ENCODE measurements around the gene NXT2.

The NXT2 gene

DNA sequence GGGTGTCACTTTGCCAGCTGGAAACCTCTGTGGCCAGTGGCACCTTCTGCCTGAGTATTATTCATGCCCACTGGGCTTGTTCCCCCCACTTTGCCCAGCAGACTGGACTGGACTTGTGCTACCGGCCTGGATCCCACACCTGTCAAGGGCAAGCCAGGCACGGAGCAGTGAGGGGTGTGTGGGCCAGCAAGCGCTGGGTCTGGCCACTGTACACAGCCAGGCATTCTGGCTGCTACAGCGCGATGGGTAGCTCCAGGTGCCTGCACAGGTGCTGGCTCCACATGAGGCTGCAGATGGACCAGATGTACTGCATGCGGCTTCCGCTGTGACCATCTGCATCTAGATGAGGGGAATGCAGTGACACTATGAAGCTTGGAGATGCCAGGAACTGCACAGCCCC lies 48.8 kb downstream of the NXT2 start:
- DNase-seq (ENCODE audit: low read depth) = no peak
- H3K4me3 ChIP-seq (ENCODE audit: low read depth, low read length) = no peak overlapping the region
- no peak for TF ChIP-seq POLR2A (IDR thresholded peaks at IDR 0.05; ENCODE audit: extremely low read depth, insufficient read length)
- TF ChIP-seq MYC (IDR thresholded peaks at IDR 0.05; ENCODE audit: low read depth, low read length) = no peak
- TF ChIP-seq, protein P1, sequence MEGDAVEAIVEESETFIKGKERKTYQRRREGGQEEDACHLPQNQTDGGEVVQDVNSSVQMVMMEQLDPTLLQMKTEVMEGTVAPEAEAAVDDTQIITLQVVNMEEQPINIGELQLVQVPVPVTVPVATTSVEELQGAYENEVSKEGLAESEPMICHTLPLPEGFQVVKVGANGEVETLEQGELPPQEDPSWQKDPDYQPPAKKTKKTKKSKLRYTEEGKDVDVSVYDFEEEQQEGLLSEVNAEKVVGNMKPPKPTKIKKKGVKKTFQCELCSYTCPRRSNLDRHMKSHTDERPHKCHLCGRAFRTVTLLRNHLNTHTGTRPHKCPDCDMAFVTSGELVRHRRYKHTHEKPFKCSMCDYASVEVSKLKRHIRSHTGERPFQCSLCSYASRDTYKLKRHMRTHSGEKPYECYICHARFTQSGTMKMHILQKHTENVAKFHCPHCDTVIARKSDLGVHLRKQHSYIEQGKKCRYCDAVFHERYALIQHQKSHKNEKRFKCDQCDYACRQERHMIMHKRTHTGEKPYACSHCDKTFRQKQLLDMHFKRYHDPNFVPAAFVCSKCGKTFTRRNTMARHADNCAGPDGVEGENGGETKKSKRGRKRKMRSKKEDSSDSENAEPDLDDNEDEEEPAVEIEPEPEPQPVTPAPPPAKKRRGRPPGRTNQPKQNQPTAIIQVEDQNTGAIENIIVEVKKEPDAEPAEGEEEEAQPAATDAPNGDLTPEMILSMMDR (IDR thresholded peaks at IDR 0.05; ENCODE audit: low read depth, low read length) = no peak
- TF ChIP-seq, protein P2, sequence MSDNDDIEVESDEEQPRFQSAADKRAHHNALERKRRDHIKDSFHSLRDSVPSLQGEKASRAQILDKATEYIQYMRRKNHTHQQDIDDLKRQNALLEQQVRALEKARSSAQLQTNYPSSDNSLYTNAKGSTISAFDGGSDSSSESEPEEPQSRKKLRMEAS (IDR thresholded peaks at IDR 0.05; ENCODE audit: low read depth, low read length) = no peak

DNA sequence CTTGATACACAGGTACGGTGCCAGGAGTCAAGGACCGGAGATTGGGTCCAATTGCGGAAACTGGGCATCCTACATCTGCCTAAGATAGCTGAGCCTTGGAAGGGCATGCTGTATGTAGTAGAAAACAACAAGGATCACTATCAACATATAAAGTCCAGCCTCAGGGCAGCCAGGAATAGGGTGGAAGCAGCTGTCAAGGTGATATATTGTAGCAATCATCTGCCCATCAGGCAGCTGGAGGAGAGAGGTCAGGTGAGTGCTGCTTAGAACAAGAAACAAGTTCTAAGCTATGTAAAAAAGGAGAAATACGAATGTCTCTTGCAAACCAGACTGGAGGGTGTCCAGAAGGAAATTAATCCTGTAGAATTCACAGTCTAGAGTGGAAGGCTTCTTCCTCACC lies 53.5 kb downstream of the NXT2 start:
- no peak overlapping the region for H3K4me3 ChIP-seq (ENCODE audit: low read depth, low read length)
- TF ChIP-seq, protein P1 (IDR thresholded peaks at IDR 0.05; ENCODE audit: low read depth, low read length) = no peak
- TF ChIP-seq, protein P2 (IDR thresholded peaks at IDR 0.05; ENCODE audit: low read depth, low read length) = no peak
- TF ChIP-seq MYC (IDR thresholded peaks at IDR 0.05; ENCODE audit: low read depth, low read length) = no peak
- no peak for TF ChIP-seq POLR2A (IDR thresholded peaks at IDR 0.05; ENCODE audit: extremely low read depth, insufficient read length)
- no peak for DNase-seq (ENCODE audit: low read depth)
